ENCODE results near the gene C8B. TPM values are rescaled to one million over a fixed set of nuclear protein-coding genes. Genes with fewer than 3 reads are reported as not detected.

The C8B gene
- total RNA-seq, 2 donors from 2014 or later = not detected

DNA sequence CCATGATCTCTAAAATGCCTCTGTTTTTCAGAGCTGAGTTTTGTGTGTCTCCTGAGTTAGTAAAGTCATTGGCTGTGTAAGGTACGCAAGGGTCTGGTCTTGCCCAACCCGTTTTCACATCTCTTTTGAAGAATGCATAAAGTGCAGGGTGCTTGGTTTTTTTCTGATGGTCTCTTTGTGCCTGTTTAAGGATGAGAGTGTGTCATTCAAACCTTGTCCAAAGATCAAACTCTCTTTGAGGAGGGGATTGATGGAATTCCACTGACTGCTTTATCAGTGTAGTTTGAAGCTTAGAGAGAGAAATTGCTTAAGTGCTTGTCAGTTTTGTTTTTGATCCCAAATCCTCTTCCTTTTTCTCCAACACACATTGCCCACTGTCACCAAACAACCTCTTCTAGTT, 20.0 kb upstream of the C8B start:
- Mint-ChIP-seq H3K36me3 (ENCODE audit: low read depth) (no peaks in the 10 kb centered on the region), H3K27ac (no peak overlapping the region), H3K27me3 (peaks cover 17% of the 10 kb centered on the region), H3K4me3 (no peak overlapping the region), H3K4me1 (no peaks in the 10 kb centered on the region)
- no peak for ATAC-seq
- no peak for DNase-seq
- H3K9me3 ChIP-seq (ENCODE audit: control insufficient read depth, low read length, poor library complexity, severe bottlenecking) = no peaks in the 10 kb centered on the region

DNA sequence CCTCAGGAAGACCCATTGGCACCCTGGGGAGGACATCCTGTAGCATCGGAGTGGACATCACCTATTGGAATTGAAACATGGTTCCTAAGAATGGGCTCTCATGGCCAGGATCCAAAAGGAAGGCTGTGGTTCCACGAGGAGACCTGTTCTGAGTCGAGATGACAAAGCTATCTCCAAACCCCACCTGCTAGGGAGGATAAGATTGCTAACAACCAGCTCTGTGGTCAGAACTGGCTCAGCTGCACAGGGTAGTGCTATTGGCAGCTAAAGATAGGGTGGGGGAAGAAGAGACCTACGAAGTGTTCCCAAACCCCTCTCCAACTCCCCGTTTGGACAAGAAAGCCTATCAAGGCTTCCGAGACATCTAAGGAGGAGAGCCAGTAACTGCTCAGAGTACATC, 17.7 kb upstream of the C8B start:
- Mint-ChIP-seq H3K27me3 (peaks cover 39% of the 10 kb centered on the region), H3K4me3 (no peak overlapping the region), H3K4me1 (no peaks in the 10 kb centered on the region), H3K36me3 (ENCODE audit: low read depth) (no peaks in the 10 kb centered on the region), H3K27ac (no peak overlapping the region)
- DNase-seq (no peak), ATAC-seq (no peak)
- no peaks in the 10 kb centered on the region for H3K9me3 ChIP-seq (ENCODE audit: control insufficient read depth, low read length, poor library complexity, severe bottlenecking)

DNA sequence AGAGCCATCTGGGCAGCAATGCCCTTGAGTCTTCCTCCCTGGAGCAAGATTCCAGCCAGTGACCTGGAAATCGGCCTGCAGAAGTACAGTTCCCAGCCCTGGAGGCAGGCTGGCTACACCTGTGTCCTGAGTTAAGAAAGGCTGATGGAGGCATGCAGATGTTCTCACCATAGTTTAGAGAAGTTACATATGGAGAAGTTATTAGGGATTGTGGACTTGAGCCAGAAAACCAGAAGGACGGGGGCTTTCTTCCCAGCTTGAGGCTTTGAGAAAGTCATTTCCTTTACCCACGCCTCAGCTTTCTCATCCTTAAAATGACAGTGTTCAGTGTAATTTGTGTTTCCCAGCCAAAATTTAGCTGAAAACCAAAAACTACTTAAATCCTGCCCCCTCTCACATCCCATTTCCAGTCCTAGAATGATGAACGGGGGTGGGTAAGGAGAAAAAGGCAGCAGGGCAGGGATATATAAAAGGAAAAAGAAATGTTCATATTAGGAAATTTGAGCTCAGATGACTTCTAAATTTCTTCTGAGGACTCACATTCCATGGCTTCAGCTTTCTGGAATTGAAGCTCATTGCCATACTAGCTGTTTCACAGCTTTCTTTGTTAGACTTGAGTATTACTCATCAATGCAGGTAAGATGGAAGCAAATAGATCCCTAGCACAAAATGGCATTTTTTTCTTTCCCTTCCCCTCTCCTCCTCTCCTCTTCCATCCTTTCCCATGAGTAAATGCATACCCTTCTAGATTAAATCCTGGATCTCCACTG, 14.4 kb upstream of the C8B start:
- no peaks in the 10 kb centered on the region for H3K9me3 ChIP-seq (ENCODE audit: control insufficient read depth, low read length, poor library complexity, severe bottlenecking)
- H3K27me3 Mint-ChIP-seq = peaks cover 46% of the 10 kb centered on the region
- no peak for DNase-seq
- H3K27ac Mint-ChIP-seq = no peak overlapping the region
- H3K36me3 Mint-ChIP-seq (ENCODE audit: low read depth) = no peaks in the 10 kb centered on the region
- no peaks in the 10 kb centered on the region for H3K4me1 Mint-ChIP-seq
- no peak for ATAC-seq
- H3K4me3 Mint-ChIP-seq = no peak overlapping the region

- no peak for DNase-seq
- H3K9me3 ChIP-seq (ENCODE audit: control insufficient read depth, low read length, poor library complexity, severe bottlenecking) = no peaks in the 10 kb centered on the region
- Mint-ChIP-seq H3K27ac (no peak overlapping the region), H3K36me3 (ENCODE audit: low read depth) (no peaks in the 10 kb centered on the region), H3K4me3 (no peak overlapping the region), H3K27me3 (peaks cover 41% of the 10 kb centered on the region), H3K4me1 (no peaks in the 10 kb centered on the region)
- ATAC-seq = no peak
These were observed 13.0 kb upstream of the C8B start for GRCh38 chr1:56978819-56979218.

GRCh38 chr1:56977910-56978309, 12.1 kb upstream of the C8B start:
- H3K9me3 ChIP-seq (ENCODE audit: control insufficient read depth, low read length, poor library complexity, severe bottlenecking) = no peaks in the 10 kb centered on the region
- H3K4me1 Mint-ChIP-seq = no peaks in the 10 kb centered on the region
- no peak for DNase-seq
- peaks cover 38% of the 10 kb centered on the region for H3K27me3 Mint-ChIP-seq
- H3K4me3 Mint-ChIP-seq = no peak overlapping the region
- no peaks in the 10 kb centered on the region for H3K36me3 Mint-ChIP-seq (ENCODE audit: low read depth)
- no peak overlapping the region for H3K27ac Mint-ChIP-seq
- no peak for ATAC-seq

DNA sequence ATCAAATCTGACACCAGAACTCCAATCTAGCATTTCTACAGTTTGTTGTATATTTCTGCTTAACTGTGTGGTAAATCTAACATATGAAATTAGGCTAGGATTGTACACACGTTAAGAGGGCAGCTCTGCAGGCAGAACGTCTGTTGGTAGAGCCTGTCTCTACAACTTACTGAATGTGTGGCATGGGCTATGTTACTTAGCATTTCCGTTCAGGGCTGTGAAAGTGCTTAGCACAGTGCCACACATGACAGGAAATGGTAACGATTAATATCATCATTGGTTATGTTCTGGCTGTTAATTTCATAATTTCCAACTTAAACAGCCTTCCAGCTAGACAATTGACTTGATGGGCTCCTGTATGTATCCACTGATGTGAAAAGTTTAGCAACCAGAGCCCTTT, 9.6 kb upstream of the C8B start:
- no peak for ATAC-seq
- DNase-seq = no peak
- H3K9me3 ChIP-seq (ENCODE audit: control insufficient read depth, low read length, poor library complexity, severe bottlenecking) = no peaks in the 10 kb centered on the region
- Mint-ChIP-seq H3K4me1 (no peaks in the 10 kb centered on the region), H3K27me3 (peaks cover 25% of the 10 kb centered on the region), H3K27ac (no peak overlapping the region), H3K36me3 (ENCODE audit: low read depth) (no peaks in the 10 kb centered on the region), H3K4me3 (no peak overlapping the region)

DNA sequence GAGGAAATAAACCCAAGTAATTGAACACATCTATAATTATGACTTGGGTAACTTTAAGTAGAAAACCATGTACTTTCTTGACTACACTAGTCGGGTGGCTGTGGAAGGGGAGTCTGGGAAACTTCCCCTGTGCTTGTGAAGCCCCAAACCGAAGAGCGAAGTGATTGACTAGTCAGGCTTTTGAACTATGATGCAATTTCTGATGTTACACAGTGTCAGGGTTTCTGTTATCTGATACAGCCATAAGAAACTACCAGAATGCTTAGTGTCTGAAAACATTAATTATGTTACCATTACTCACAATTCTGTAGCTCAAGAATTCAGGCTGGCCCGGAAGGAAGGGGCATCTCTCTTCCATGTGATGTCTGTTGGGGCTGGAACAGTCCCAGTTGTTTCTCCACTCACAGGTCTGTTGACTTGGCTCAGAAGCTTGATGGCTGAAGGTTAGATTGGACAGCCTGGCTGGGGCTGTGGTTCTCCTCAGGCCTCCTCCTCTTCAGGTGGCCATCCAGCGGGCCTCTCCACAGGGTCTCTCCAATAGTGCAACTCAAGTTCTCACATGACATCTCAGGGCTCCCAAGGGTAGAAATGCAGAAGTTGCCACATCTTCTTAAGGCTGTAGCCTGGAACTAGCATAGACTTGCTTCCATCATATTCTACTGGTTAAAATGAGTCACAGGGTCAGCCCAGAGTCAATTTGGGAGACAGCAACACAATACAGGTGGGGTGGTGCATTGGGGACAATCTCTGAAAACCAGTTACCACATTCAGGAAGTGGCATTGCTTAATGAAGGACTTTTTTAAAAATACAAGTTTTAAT, 8.3 kb upstream of the C8B start:
- DNase-seq (no peak), ATAC-seq (no peak)
- Mint-ChIP-seq H3K36me3 (ENCODE audit: low read depth) (no peaks in the 10 kb centered on the region), H3K27ac (no peak overlapping the region), H3K27me3 (peaks cover 12% of the 10 kb centered on the region), H3K4me3 (no peak overlapping the region), H3K4me1 (no peaks in the 10 kb centered on the region)
- no peaks in the 10 kb centered on the region for H3K9me3 ChIP-seq (ENCODE audit: control insufficient read depth, low read length, poor library complexity, severe bottlenecking)

DNA sequence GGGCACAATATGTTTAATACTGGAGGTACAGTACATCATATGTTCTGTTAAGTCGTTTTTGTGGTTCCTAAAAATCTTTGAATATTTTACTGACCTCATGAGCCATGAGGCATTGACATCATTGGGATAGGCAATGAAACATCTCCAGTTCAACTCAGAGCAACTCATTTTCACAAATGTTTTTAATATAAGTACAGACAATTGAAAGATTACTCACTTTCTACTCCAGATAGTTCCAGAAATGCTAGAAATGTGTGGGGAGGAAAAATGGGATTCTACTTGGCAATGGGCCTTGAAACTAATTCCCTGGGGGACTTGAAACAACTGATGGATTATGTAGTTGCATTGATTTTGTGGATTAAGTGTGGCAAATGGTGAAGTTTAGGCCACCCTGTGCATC, 7.2 kb upstream of the C8B start:
- H3K4me3 Mint-ChIP-seq = no peak overlapping the region
- H3K9me3 ChIP-seq (ENCODE audit: control insufficient read depth, low read length, poor library complexity, severe bottlenecking) = no peaks in the 10 kb centered on the region
- ATAC-seq (no peak), DNase-seq (no peak)
- H3K27me3 Mint-ChIP-seq = peaks cover 2% of the 10 kb centered on the region
- H3K36me3 Mint-ChIP-seq (ENCODE audit: low read depth) = no peaks in the 10 kb centered on the region
- H3K4me1 Mint-ChIP-seq = no peaks in the 10 kb centered on the region
- no peak overlapping the region for H3K27ac Mint-ChIP-seq

- ATAC-seq = no peak
- H3K27me3 Mint-ChIP-seq = no peaks in the 10 kb centered on the region
- H3K27ac Mint-ChIP-seq = no peak overlapping the region
- H3K9me3 ChIP-seq (ENCODE audit: control insufficient read depth, low read length, poor library complexity, severe bottlenecking) = no peaks in the 10 kb centered on the region
- H3K36me3 Mint-ChIP-seq (ENCODE audit: low read depth) = no peaks in the 10 kb centered on the region
- H3K4me3 Mint-ChIP-seq = no peak overlapping the region
- H3K4me1 Mint-ChIP-seq = no peaks in the 10 kb centered on the region
- no peak for DNase-seq
These were observed 4.5 kb upstream of the C8B start for GRCh38 chr1:56970280-56970679.

- ATAC-seq (no peak), DNase-seq (no peak)
- H3K4me3 Mint-ChIP-seq = no peak overlapping the region
- H3K36me3 Mint-ChIP-seq (ENCODE audit: low read depth) = no peaks in the 10 kb centered on the region
- no peaks in the 10 kb centered on the region for H3K9me3 ChIP-seq (ENCODE audit: control insufficient read depth, low read length, poor library complexity, severe bottlenecking)
- peaks cover 11% of the 10 kb centered on the region for H3K27me3 Mint-ChIP-seq
- no peaks in the 10 kb centered on the region for H3K4me1 Mint-ChIP-seq
- no peak overlapping the region for H3K27ac Mint-ChIP-seq
These were observed 3.2 kb upstream of the C8B start for GRCh38 chr1:56968878-56969495.

DNA sequence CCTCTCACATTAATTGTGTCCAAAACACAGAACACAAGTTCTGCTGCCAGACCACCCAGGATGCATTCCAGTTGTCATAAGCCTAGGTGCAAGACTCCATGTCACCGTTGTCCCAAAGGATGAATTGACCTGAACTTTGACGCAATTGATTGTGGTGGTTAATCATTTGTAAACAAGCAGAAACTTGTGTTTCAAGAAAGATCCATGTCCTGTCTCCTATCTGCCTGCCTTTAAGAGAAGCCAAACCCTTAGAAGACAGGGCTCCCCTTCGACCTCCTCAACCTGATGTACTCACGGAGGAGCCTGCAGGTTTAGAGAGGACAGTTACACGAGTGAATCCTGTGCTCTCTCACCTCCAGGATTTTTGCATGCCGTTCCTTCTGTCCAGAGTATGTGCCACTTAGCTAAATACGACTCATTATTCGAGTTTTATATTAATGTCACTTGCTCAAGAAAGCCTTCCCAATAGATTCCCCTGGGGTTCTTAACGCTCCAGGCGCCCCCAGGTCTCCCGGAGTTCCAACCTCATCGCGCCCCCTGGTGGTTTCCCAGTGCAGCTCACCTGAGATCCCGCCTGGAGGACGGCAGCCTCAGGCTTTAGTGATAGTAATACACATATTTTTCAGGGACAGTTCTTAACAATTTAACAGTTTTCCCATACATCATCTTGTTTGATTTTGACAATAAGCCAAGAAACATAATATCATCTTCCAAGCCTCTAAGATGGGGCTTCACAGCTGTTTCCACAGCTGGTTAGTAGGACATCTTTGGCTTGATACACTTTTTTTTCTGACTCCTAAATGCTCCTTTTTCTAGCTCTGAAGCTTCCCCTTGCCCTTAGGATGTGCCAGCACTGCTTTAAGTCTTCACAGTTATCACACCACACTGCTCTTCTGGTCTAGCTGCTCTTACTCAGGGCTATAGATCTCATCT, 2.4 kb upstream of the C8B start:
- DNase-seq = no peak
- H3K27me3 Mint-ChIP-seq = peaks cover 11% of the 10 kb centered on the region
- no peaks in the 10 kb centered on the region for H3K9me3 ChIP-seq (ENCODE audit: control insufficient read depth, low read length, poor library complexity, severe bottlenecking)
- ATAC-seq = no peak
- no peak overlapping the region for H3K27ac Mint-ChIP-seq
- H3K4me3 Mint-ChIP-seq = no peak overlapping the region
- no peaks in the 10 kb centered on the region for H3K4me1 Mint-ChIP-seq
- no peaks in the 10 kb centered on the region for H3K36me3 Mint-ChIP-seq (ENCODE audit: low read depth)

DNA sequence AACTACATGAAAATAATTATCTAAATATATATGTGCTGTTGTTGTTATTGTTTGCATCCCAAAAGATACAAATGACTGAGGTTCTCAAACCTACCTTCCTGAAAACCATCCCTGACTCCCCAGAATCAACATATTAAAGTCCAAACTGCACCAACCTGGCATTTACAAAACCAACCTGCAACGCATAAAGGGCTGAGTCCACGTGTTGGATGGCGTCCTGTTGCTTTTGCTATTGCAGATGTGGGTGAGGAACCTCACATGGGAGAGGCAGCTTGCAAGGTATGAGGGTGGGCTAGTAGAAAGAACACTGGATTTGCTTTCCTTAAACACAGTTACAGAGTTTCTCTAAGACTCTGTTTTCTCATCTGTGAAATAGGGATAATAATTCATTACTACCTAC, 1.5 kb upstream of the C8B start:
- peaks cover 19% of the 10 kb centered on the region for H3K27me3 Mint-ChIP-seq

GRCh38 chr1:56966698-56966999, 834 bp upstream of the C8B start:
- H3K27ac Mint-ChIP-seq = no peak overlapping the region
- H3K4me1 Mint-ChIP-seq = no peaks in the 10 kb centered on the region
- H3K27me3 Mint-ChIP-seq = peaks cover 19% of the 10 kb centered on the region
- no peaks in the 10 kb centered on the region for H3K36me3 Mint-ChIP-seq (ENCODE audit: low read depth)
- H3K4me3 Mint-ChIP-seq = no peak overlapping the region
- no peak for DNase-seq
- no peak for ATAC-seq
- no peaks in the 10 kb centered on the region for H3K9me3 ChIP-seq (ENCODE audit: control insufficient read depth, low read length, poor library complexity, severe bottlenecking)

More for the DNA sequence above, 1.5 kb upstream of the C8B start:
- Mint-ChIP-seq H3K27ac (no peak overlapping the region), H3K4me1 (no peaks in the 10 kb centered on the region), H3K4me3 (no peak overlapping the region), H3K36me3 (ENCODE audit: low read depth) (no peaks in the 10 kb centered on the region)
- H3K9me3 ChIP-seq (ENCODE audit: control insufficient read depth, low read length, poor library complexity, severe bottlenecking) = no peaks in the 10 kb centered on the region
- ATAC-seq (no peak), DNase-seq (no peak)
